GM12878 (cell line): ENCODE data around the gene WDFY4. TPM values are rescaled to one million over a fixed set of nuclear protein-coding genes. Genes with fewer than 3 reads are reported as not detected.

Source experiments
- ATAC-seq: fragments of 200-7000 bp; cut with Tn5 transposase; 3 replicates; pipeline ENCODE4 v1.9.1; 2020; ENCODE audit warnings: mild to moderate bottlenecking, moderate library complexity
- BruUV-seq: library from RNA; stranded (reverse); fragments of 400-500 nt; replicated peaks from 2 replicates; lab custom pipeline; 2021; lab: Mats Ljungman, UMichigan
- CTCF ChIA-PET: fragments of 300-600 bp; sonication (Branson Sonifier 250); formaldehyde crosslinking; extraction: SDS; loops from one replicate; lab custom pipeline; 2021; ENCODE audit warnings: inconsistent platforms; lab: Yijun Ruan, JAX
- POLR2A ChIA-PET: fragments of 350-600 bp; formaldehyde crosslinking; extraction: SDS; loops from one replicate; lab custom pipeline; 2021; ENCODE audit warnings: inconsistent platforms; lab: Charles Lee
- RAD21 ChIA-PET: fragments of 300-600 bp; sonication (Branson Sonifier 250); formaldehyde crosslinking; loops from one replicate; lab custom pipeline; 2023; ENCODE audit warnings: antibody characterized with exemption; ENCODE audit not compliant: unreplicated experiment; lab: Charles Lee
- SMC1A ChIA-PET: fragments of 300-600 bp; sonication (Branson Sonifier 250); formaldehyde crosslinking; loops from one replicate; lab custom pipeline; 2023; ENCODE audit not compliant: unreplicated experiment, uncharacterized antibody; lab: Charles Lee
- DNase-seq: peaks from one replicate; pipeline ENCODE4 v3.0.0-alpha.2; 2011; ENCODE audit warnings: low read depth, low spot score
- FAIRE-seq: peaks from 3 replicates; lab custom pipeline; 2011; peaks lifted over from hg19 to GRCh38; lab: Jason Lieb, UNC
- H2AFZ ChIP-seq: 2 replicates; pipeline ENCODE4 v1.6.0; 2011; ENCODE audit warnings: low read depth, low read length, control low read depth; ENCODE audit not compliant: control insufficient read depth
- H3K27ac ChIP-seq: 2 replicates; pipeline ENCODE4 v1.5.1; 2011; ENCODE audit warnings: control low read depth; ENCODE audit not compliant: control insufficient read depth, insufficient read depth
- H3K27me3 ChIP-seq, 2 experiments: replicated peaks in 1 of 2; 2 replicates each; pipeline versions ENCODE4 v1.6.0 to v1.6.1; 2011; ENCODE audit warnings: low read length in 1 of 2; ENCODE audit not compliant: control insufficient read depth in 2 of 2, insufficient read depth in 2 of 2
- H3K36me3 ChIP-seq, 2 experiments: 2 replicates each; pipeline ENCODE4 v1.5.1; 2011; ENCODE audit warnings: low read length in 1 of 2; ENCODE audit not compliant: control insufficient read depth in 2 of 2, insufficient read depth in 2 of 2
- H3K4me1 ChIP-seq: 2 replicates; pipeline ENCODE4 v1.6.1; 2011; ENCODE audit warnings: mild to moderate bottlenecking, low read length, moderate library complexity, mixed read lengths; ENCODE audit not compliant: control insufficient read depth, insufficient read depth
- H3K4me2 ChIP-seq: 2 replicates; pipeline ENCODE4 v1.6.0; 2011; ENCODE audit warnings: control low read depth; ENCODE audit not compliant: control insufficient read depth, insufficient read depth
- H3K4me3 ChIP-seq: fragments of 200-600 bp; sonication (generic); 2 replicates; pipeline ENCODE4 v1.5.1; 2016
- H3K79me2 ChIP-seq: 2 replicates; pipeline ENCODE4 v1.6.0; 2011; ENCODE audit warnings: low read length; ENCODE audit not compliant: control insufficient read depth, insufficient read depth
- H3K9ac ChIP-seq: 2 replicates; pipeline ENCODE4 v1.8.0; 2011; ENCODE audit warnings: low read length, control low read depth, mixed read lengths; ENCODE audit not compliant: control insufficient read depth, insufficient read depth
- H3K9me3 ChIP-seq: replicated peaks from 3 replicates; pipeline ENCODE4 v1.5.1; 2011; ENCODE audit warnings: mild to moderate bottlenecking, low read length; ENCODE audit not compliant: control insufficient read depth, insufficient read depth
- H4K20me1 ChIP-seq: 2 replicates; pipeline ENCODE4 v1.6.0; 2011; ENCODE audit not compliant: control insufficient read depth, insufficient read depth
- EGR1 ChIP-seq, 2 experiments: IDR thresholded peaks; 1 replicate in 1 of 2; 2 replicates in 1 of 2; pipeline ENCODE4 v1.6.1; 2011 to 2012; ENCODE audit warnings: low read depth in 2 of 2, low read length in 2 of 2, borderline replicate concordance in 1 of 2, mild to moderate bottlenecking in 1 of 2, moderate library complexity in 1 of 2
- IRF5 ChIP-seq: fragments of 450-650 bp; IDR thresholded peaks from 2 replicates; pipeline ENCODE4 v1.6.1; 2017; ENCODE audit warnings: borderline replicate concordance
- MAX ChIP-seq: IDR thresholded peaks from 2 replicates; pipeline ENCODE4 v1.6.1; 2012; ENCODE audit warnings: low read depth, low read length, improper control_type of control experiment
- MTA2 ChIP-seq: fragments of 450-650 bp; IDR thresholded peaks from 2 replicates; pipeline ENCODE4 v1.6.1; 2016; ENCODE audit warnings: low read depth, mild to moderate bottlenecking, moderate library complexity
- MYB ChIP-seq: fragments of 150-350 bp; IDR thresholded peaks from 2 replicates; pipeline ENCODE4 v1.6.1; 2014; ENCODE audit warnings: mild to moderate bottlenecking, low read depth, low read length, borderline replicate concordance
- NFXL1 ChIP-seq: fragments of 450-650 bp; IDR thresholded peaks from 2 replicates; pipeline ENCODE4 v1.6.1; 2017; ENCODE audit warnings: antibody characterized with exemption, mild to moderate bottlenecking, borderline replicate concordance
- RFX5 ChIP-seq: IDR thresholded peaks from 2 replicates; pipeline ENCODE4 v1.6.1; 2011; ENCODE audit warnings: low read depth, low read length, improper control_type of control experiment
- ZZZ3 ChIP-seq: IDR thresholded peaks from 2 replicates; pipeline ENCODE4 v1.6.1; 2011; ENCODE audit warnings: low read depth; ENCODE audit not compliant: control insufficient read depth, insufficient read length
- WGBS: methylation state at CpG from one replicate; pipeline ENCODE4 v1.1.6; 2016; ENCODE audit warnings: low lambda C conversion rate; ENCODE audit not compliant: insufficient replicate concordance, insufficient coverage; ENCODE audit errors: missing lambda C conversion rate; 5-methylcytosine and 5-hydroxymethylcytosine counted together
- in situ Hi-C: fragments of 300-500 bp; cut with MboI; formaldehyde crosslinking; loops from 9 replicates; pipeline ENCODE4 v1.14.3; 2018; ENCODE audit warnings: mixed read lengths
- intact Hi-C: fragments of 100-400 bp; cut with micrococcal nuclease; formaldehyde crosslinking; loops from one replicate; pipeline ENCODE4 v1.14.2; 2022; ENCODE audit not compliant: unreplicated experiment
- polyA plus RNA-seq, 11 experiments: library from polyadenylated mRNA; depleted of rRNA in 4 of 11; unstranded in 6 of 11; stranded (reverse) in 5 of 11; fragments of >200 nt; fragmentation: Nextera tagmentation in 4 of 11; fragmentation: Illumina TruSeq in 1 of 11; extraction: Ambion mirVana in 4 of 11; extraction: Trizol in 1 of 11; gene quantifications; 1 replicate in 1 of 11; 2 replicates in 10 of 11; pipeline versions ENCODE4 v1.2.1 to v1.2.3, GENCODE V29; 2011 to 2016; ENCODE audit warnings: inconsistent platforms in 2 of 11, missing spikeins in 2 of 11, low read depth in 1 of 11
- total RNA-seq, 4 experiments: library from RNA; depleted of rRNA in 3 of 4; stranded (reverse); fragments of >200 nt in 3 of 4; fragmentation: Illumina TruSeq in 1 of 4; extraction: Trizol in 1 of 4; gene quantifications; 2 replicates each; pipeline versions ENCODE4 v1.2.1 to v1.2.3, GENCODE V29; 2013 to 2021

WDFY4 gene
- total and polyA plus RNA-seq, 10 of the 15 experiments (the other 5 are each of a cell fraction or from before 2014, with no cell fraction given) = 13.5 to 132 (median 47.3) TPM

- TF ChIP-seq MTA2 (no peak), IRF5 (no peak), NFXL1 (no peak)
Observed at GRCh38 chr10:48731654-48732053, 47.0 kb downstream of the WDFY4 start (continued).

GRCh38 chr10:48733329-48733728 is 48.7 kb downstream of the WDFY4 start:
- intact Hi-C loops (no loop called here), in situ Hi-C loops (loop anchor here (25.0 kb wide), 1 partner anchor 779 kb away; no protein-coding TSS in a partner anchor)
- peaks cover 39 to 47% of the 10 kb centered on the region in 2 experiments for H3K36me3 ChIP-seq
- no peak overlapping the region for H3K4me2 ChIP-seq
- H3K9me3 ChIP-seq = no peaks in the 10 kb centered on the region
- H3K4me1 ChIP-seq = no peaks in the 10 kb centered on the region
- no peak overlapping the region for H2AFZ ChIP-seq
- TSS peak; percentile 6 for BruUV-seq
- H4K20me1 ChIP-seq = no peaks in the 10 kb centered on the region
- no peaks in the 10 kb centered on the region for H3K79me2 ChIP-seq
- ChIA-PET SMC1A (interaction anchor here (0.8 to 1.3 kb wide), 4 partner anchors 16 to 32 kb away, joined by 3 to 4 read pairs (median 3); no protein-coding TSS in a partner anchor), POLR2A (interaction anchor here (0.5 kb wide), 1 partner anchor 44 kb away, joined by 3 read pairs; no protein-coding TSS in a partner anchor), RAD21 (no interaction called here), CTCF (interaction anchor here (0.8 to 1.8 kb wide), 3 partner anchors 18 to 75 kb away, joined by 3 to 5 read pairs (median 4); no protein-coding TSS in a partner anchor)
- DNase-seq (no peak), ATAC-seq (no peak), FAIRE-seq (no peak)
- H3K27me3 ChIP-seq = no peaks in the 10 kb centered on the region
- no peak overlapping the region for H3K9ac ChIP-seq
- TF ChIP-seq ZZZ3 (no peak), RFX5 (no peak), EGR1 (IDR thresholded peaks at IDR 0.05; ENCODE audit: borderline replicate concordance in 1 of 2, low read depth in 2 of 2, low read length in 2 of 2) (no peak), MAX (no peak), MYB (no peak)
- no peak overlapping the region for H3K4me3 ChIP-seq
- WGBS = 100% methylated on average over 1 of the region's 1 CpG
- H3K27ac ChIP-seq = no peak overlapping the region
